LNCAP (cell line): ENCODE data around the gene MIER2.

ENCODE experiments used
- TF ChIP-seq, protein P1 (sequence below): fragments of 450-650 bp; IDR thresholded peaks from 2 replicates; pipeline ENCODE4 v1.5.1; 2017; ENCODE audit warnings: mild to moderate bottlenecking

Gene MIER2

DNA sequence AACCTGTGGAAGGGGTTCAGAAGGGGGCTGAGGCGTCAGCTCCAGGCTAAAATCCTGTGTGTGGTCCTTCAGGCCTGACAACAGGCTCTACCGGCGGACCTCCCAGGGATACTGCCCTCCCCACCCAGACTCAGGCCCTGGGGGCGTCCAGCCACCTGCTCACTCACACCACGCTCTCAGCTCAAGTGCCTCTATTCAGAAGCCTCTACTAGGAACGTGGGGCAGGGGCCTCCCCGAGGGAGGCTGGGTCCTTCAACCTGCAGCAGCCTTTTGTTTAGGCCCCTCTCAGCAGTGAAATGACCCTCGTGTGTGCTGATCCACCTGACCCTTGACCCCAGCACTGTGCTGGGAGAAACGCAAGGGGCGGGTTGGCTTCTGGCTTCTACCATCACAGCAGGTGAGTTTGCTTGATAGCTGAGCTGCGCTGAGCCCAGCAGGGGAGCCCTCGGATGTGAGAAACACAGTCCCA is 64.0 kb downstream of the MIER2 start:
- TF ChIP-seq, protein P1, sequence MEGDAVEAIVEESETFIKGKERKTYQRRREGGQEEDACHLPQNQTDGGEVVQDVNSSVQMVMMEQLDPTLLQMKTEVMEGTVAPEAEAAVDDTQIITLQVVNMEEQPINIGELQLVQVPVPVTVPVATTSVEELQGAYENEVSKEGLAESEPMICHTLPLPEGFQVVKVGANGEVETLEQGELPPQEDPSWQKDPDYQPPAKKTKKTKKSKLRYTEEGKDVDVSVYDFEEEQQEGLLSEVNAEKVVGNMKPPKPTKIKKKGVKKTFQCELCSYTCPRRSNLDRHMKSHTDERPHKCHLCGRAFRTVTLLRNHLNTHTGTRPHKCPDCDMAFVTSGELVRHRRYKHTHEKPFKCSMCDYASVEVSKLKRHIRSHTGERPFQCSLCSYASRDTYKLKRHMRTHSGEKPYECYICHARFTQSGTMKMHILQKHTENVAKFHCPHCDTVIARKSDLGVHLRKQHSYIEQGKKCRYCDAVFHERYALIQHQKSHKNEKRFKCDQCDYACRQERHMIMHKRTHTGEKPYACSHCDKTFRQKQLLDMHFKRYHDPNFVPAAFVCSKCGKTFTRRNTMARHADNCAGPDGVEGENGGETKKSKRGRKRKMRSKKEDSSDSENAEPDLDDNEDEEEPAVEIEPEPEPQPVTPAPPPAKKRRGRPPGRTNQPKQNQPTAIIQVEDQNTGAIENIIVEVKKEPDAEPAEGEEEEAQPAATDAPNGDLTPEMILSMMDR, result no peak

DNA sequence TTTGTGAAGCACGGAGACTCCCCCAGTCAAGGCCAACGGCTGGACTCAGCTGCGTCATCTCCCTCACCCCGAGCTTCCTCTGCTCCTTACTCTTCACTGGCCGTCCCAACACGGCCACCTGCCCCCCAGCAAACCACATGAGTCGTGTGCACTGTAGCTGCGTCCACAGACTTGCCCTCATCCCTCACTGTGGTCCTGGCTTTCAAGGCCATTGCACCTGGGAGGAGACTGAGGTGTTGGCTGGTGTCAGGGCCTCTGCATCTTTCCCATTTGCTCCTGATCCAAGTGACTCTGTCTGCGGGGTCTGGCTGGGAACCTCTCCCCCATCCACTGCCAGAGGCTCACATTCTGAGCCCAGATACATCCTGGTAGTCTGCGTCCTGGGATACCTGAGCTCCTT is 64.9 kb downstream of the MIER2 start:
- TF ChIP-seq, protein P1, result no peak

DNA sequence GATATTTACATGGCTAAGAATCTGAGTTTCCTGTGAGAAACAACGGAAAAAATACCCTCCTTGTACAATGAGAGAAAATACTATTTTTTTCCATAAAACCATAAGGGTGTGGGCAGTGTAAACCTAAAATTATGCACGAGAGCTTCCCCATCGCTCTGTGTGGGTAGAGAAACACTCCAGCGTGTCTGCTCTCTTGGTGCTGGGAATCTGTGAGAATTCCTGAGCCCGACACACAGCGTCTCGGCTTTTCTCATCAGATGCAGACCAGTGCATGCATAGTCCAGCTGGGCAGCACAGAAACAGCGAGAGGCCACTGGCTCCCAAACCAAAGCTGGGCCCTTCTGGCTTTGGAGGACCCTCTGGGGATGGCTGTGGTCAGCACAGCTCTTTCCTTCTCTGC is 65.4 kb downstream of the MIER2 start:
- TF ChIP-seq, protein P1, result no peak

DNA sequence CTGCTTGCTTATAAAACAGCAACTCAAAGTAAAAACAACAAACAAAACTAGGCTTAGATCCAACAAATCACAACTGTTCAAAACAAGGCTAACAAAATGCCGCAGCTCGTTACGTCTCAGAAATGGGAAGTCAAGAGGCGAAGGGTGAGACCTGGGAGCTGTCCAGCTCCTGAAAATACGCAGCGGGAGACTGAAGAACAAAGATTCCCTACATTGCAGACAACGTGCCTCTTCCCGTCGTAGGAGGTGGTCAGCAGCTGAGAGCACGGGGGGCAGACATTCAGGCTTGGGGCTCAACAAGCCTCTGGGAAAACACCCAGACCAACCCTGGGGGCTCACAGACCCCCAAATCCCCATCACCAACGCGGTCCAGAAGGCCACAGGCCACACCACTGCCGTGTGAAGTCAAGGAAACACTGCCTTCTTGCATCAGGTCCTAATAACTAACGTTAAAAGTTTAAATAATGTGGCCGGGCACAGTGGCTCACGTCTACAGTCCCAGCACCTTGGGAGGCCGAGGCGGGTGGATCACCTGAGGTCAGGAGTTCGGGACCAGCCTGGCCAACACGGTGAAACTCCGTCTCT is 66.9 kb downstream of the MIER2 start:
- TF ChIP-seq, protein P1, result no peak

DNA sequence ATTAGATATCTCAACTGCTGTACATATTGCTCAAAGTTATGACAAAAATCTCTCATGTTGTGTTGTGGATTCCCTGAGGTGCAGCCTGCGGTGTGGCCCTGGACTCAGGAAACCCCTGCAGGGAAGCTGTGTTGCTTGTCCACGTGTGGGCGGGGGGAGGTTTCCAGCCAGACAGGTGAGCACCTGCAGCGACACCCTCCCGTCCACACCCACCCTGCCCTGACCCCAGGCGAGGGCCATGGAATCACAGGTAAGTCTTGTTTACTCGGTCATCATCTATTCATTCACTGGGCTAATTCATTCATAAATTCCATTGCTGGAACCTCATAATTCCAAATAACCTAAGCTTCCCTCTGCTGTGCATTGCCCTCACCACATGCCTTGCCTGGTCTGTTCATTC is 67.5 kb downstream of the MIER2 start:
- TF ChIP-seq, protein P1, result no peak

DNA sequence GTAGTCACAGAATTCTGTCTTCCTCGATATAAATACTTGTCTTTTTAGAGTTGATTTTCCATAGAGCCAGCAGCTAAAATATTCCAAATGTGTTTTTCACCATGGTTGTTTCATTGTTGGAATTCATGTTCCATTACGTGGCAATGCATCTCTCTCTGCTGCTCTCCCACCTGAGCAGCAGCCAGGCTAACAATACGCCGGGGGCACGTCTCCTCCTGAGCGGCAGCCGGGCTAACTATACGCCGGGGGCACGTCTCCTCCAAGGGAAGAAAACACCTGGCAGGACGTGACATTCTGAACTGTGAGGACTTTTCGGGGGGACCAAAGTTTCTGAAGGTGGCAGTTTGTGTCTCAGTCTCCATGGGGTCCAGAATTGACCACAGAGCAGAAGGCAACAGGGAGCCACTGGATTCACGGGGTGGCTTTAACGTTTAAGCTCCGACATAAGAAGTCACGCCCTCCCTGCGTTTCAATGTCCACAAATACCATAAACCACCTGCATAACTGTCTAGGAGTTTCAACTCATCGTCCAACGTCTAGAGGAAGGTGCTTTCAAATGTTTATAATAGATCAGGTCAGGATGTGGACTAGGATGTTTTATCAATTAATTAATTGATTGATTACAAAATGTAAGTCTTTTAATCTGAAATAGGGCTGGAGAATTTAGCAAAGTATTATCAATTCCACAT is 68.5 kb downstream of the MIER2 start:
- TF ChIP-seq, protein P1, result no peak

DNA sequence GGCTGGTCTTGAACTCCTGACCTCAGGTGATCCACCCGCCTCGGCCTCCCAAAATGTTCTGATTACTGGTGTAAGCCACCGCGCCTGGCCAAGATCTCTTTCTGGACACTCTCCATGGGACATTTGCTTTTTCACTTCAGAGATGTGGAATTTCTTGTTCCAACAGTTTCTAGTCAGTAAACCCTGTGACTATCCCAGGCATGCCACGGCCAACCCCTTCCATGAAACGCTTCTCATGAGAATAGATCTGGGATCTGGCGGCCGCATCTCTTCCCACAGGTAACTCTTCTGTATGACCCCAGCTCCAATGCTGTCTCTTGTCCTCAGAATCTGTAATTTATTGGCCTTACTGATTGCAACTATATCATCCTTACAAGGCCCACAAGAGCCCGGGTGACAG is 69.6 kb downstream of the MIER2 start:
- TF ChIP-seq, protein P1, result no peak
